ENCODE results near the gene BTG4. TPM values are rescaled to one million over a fixed set of nuclear protein-coding genes. Genes with fewer than 3 reads are reported as not detected.

The BTG4 gene
- polyA plus RNA-seq, 3 donors = not detected

DNA sequence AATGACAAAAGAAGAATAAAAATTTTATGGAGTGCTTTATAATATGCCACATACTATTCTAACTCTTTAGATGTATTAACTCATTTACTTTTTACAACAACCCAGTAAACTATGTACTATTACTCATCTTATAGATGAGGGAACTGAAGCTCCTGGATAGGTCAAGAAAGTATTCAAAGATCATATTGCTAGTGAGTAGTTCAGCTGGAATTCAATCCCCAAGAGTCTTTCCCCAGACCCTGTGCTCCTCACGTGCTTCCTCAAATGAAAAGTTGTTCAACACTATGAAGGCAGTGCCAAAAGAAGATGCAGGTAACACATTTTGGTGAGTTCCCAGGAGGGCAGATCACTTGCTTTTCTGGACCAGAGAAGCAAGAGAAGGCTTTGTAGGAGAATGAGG lies 46.8 kb downstream of the BTG4 start:
- H3K27me3 Mint-ChIP-seq (ENCODE audit: low read depth in 3 of 3) = peaks cover 2 to 8% (median 7%) of the 10 kb centered on the region in 3 donors
- Histone ChIP-seq H3K27ac (ENCODE audit: low read depth in 1 of 2, low read length in 2 of 2) (no peak overlapping the region), H3K4me1 (ENCODE audit: control insufficient read depth in 1 of 2, insufficient read depth in 2 of 2, low read length in 2 of 2) (no peaks in the 10 kb centered on the region), H3K36me3 (replicated peaks in 1 of 2; ENCODE audit: control insufficient read depth in 1 of 2, insufficient read depth in 2 of 2, low read length in 2 of 2) (no peaks in the 10 kb centered on the region), H4K20me1 (ENCODE audit: insufficient read depth, low read length) (no peaks in the 10 kb centered on the region), H3K4me3 (replicated peaks in 1 of 3; ENCODE audit: low read depth in 2 of 3, low read length in 3 of 3) (no peak overlapping the region), H3K4me2 (replicated peaks; ENCODE audit: extremely low read depth, low read length, poor library complexity, severe bottlenecking) (no peak overlapping the region), H3K79me2 (ENCODE audit: insufficient read depth, low read length) (no peaks in the 10 kb centered on the region), H3K27me3 (ENCODE audit: control insufficient read depth in 2 of 2, insufficient read depth in 2 of 2, low read length in 2 of 2) (peaks cover 0 to 2% of the 10 kb centered on the region in 2 donors), H3K9me3 (replicated peaks in 1 of 2; ENCODE audit: control insufficient read depth in 1 of 2, insufficient read depth in 1 of 2, low read length in 2 of 2) (no peaks in the 10 kb centered on the region), H3K9ac (ENCODE audit: insufficient read depth, low read length, poor library complexity, severe bottlenecking) (no peak overlapping the region), H2AFZ (ENCODE audit: insufficient read depth, low read depth, low read length, poor library complexity, severe bottlenecking) (no peak overlapping the region)
- TF ChIP-seq CTCF (IDR thresholded peaks at IDR 0.05) = no peak
- intact Hi-C loops (cut with micrococcal nuclease) = no loop called here
- no peak overlapping the region for H3K4me3 Mint-ChIP-seq
- DNase-seq = no peak
- WGBS (ENCODE audit: insufficient coverage) = 83% methylated on average over 1 of the region's 1 CpG
- no peaks in the 10 kb centered on the region for H3K36me3 Mint-ChIP-seq
- H3K4me1 Mint-ChIP-seq = no peaks in the 10 kb centered on the region
- no peaks in the 10 kb centered on the region for H3K9me3 Mint-ChIP-seq
- no peak overlapping the region for H3K27ac Mint-ChIP-seq

- Histone ChIP-seq H3K27me3 (ENCODE audit: control insufficient read depth in 2 of 2, insufficient read depth in 2 of 2, low read length in 2 of 2) (peaks cover 0 to 2% of the 10 kb centered on the region in 2 donors), H2AFZ (ENCODE audit: insufficient read depth, low read depth, low read length, poor library complexity, severe bottlenecking) (no peak overlapping the region), H3K27ac (ENCODE audit: low read depth in 1 of 2, low read length in 2 of 2) (no peak overlapping the region), H3K79me2 (ENCODE audit: insufficient read depth, low read length) (no peaks in the 10 kb centered on the region), H3K4me2 (replicated peaks; ENCODE audit: extremely low read depth, low read length, poor library complexity, severe bottlenecking) (no peak overlapping the region), H3K9ac (ENCODE audit: insufficient read depth, low read length, poor library complexity, severe bottlenecking) (no peak overlapping the region), H4K20me1 (ENCODE audit: insufficient read depth, low read length) (no peaks in the 10 kb centered on the region), H3K9me3 (replicated peaks in 1 of 2; ENCODE audit: control insufficient read depth in 1 of 2, insufficient read depth in 1 of 2, low read length in 2 of 2) (no peaks in the 10 kb centered on the region), H3K4me3 (replicated peaks in 1 of 3; ENCODE audit: low read depth in 2 of 3, low read length in 3 of 3) (no peak overlapping the region), H3K36me3 (replicated peaks in 1 of 2; ENCODE audit: control insufficient read depth in 1 of 2, insufficient read depth in 2 of 2, low read length in 2 of 2) (no peaks in the 10 kb centered on the region), H3K4me1 (ENCODE audit: control insufficient read depth in 1 of 2, insufficient read depth in 2 of 2, low read length in 2 of 2) (no peaks in the 10 kb centered on the region)
- no peak for DNase-seq
- Mint-ChIP-seq H3K4me1 (no peaks in the 10 kb centered on the region), H3K36me3 (no peaks in the 10 kb centered on the region), H3K27me3 (ENCODE audit: low read depth in 3 of 3) (peaks cover 9 to 14% (median 12%) of the 10 kb centered on the region in 3 donors), H3K9me3 (no peaks in the 10 kb centered on the region), H3K27ac (no peak overlapping the region), H3K4me3 (no peak overlapping the region)
- 93% methylated on average over 3 of the region's 4 CpGs for WGBS (ENCODE audit: insufficient coverage)
- intact Hi-C loops (cut with micrococcal nuclease) = no loop called here
- TF ChIP-seq CTCF (IDR thresholded peaks at IDR 0.05) = no peak
Measured at GRCh38 chr11:111463276-111463675, 48.9 kb downstream of the BTG4 start.
